Tibial artery (tissue), 4 donors: ENCODE results near the gene FAM241B.
A peak's percentile ranks its signal among the peaks of the same experiment; 100 is the strongest.

ENCODE experiments used
- DNase-seq, 2 donors: peaks; one replicate each; pipeline ENCODE4 v3.0.0-alpha.2; 2019
- H3K27ac ChIP-seq, 2 donors: fragments of 200-600 bp; sonication (generic) in 1 of 2; 1 replicate in 1 of 2; 2 replicates in 1 of 2; pipeline ENCODE4 v1.5.1; 2018 to 2019; ENCODE audit warnings: mild to moderate bottlenecking in 1 of 2
- H3K27me3 ChIP-seq, 2 donors: fragments of 200-600 bp; sonication (generic) in 1 of 2; one replicate each; pipeline versions ENCODE4 v1.5.1 to v1.6.0; 2016 to 2019
- H3K36me3 ChIP-seq, 3 donors: fragments of 200-600 bp; sonication (generic) in 2 of 3; one replicate each; pipeline ENCODE4 v1.5.1; 2016 to 2019; ENCODE audit warnings: mild to moderate bottlenecking in 2 of 3
- H3K4me1 ChIP-seq, 4 donors: fragments of 200-600 bp; sonication (generic) in 2 of 4; 1 replicate in 3 of 4; 2 replicates in 1 of 4; pipeline ENCODE4 v1.5.1; 2016 to 2019
- H3K4me3 ChIP-seq, 2 donors: fragments of 200-600 bp; sonication (generic) in 1 of 2; 1 replicate in 1 of 2; 2 replicates in 1 of 2; pipeline ENCODE4 v1.5.1; 2018 to 2019; ENCODE audit warnings: mild to moderate bottlenecking in 2 of 2
- H3K9me3 ChIP-seq, 3 donors: fragments of 200-600 bp; sonication (generic) in 1 of 3; one replicate each; pipeline ENCODE4 v1.5.1; 2016 to 2019
- CTCF ChIP-seq, 2 experiments: fragments of 200-600 bp in 1 of 2; fragments of 450-650 bp in 1 of 2; IDR thresholded peaks; one replicate each; pipeline ENCODE4 v1.5.1; 2017 to 2019; ENCODE audit warnings: antibody characterized with exemption in 2 of 2, mild to moderate bottlenecking in 1 of 2, moderate library complexity in 1 of 2
- intact Hi-C: fragments of 100-400 bp; cut with DNase I; formaldehyde crosslinking; loops from one replicate; pipeline ENCODE4 v1.15.0; 2023; ENCODE audit warnings: low total_unique reads

The FAM241B gene

GRCh38 chr10:69674786-69675185, 44.7 kb downstream of the FAM241B start:
- intact Hi-C loops = no loop called here
- no peaks in the 10 kb centered on the region for H3K9me3 ChIP-seq
- peaks cover 0 to 5% of the 10 kb centered on the region in 2 donors for H3K27me3 ChIP-seq
- no peak for DNase-seq
- no peaks in the 10 kb centered on the region for H3K36me3 ChIP-seq
- no peak overlapping the region for H3K4me3 ChIP-seq
- H3K27ac ChIP-seq = no peak overlapping the region
- TF ChIP-seq CTCF (IDR thresholded peaks at IDR 0.05) = no peak
- H3K4me1 ChIP-seq = no peaks in the 10 kb centered on the region

- no peak for TF ChIP-seq CTCF (IDR thresholded peaks at IDR 0.05)
- no peaks in the 10 kb centered on the region for H3K9me3 ChIP-seq
- H3K4me3 ChIP-seq = no peak overlapping the region
- intact Hi-C loops = no loop called here
- H3K36me3 ChIP-seq = no peaks in the 10 kb centered on the region
- no peak for DNase-seq
- H3K4me1 ChIP-seq = no peaks in the 10 kb centered on the region
- peaks cover 0 to 5% of the 10 kb centered on the region in 2 donors for H3K27me3 ChIP-seq
- no peak overlapping the region for H3K27ac ChIP-seq
Measured at GRCh38 chr10:69676301-69676700, 46.3 kb downstream of the FAM241B start.

- no peak for TF ChIP-seq CTCF (IDR thresholded peaks at IDR 0.05)
- peaks cover 0 to 5% of the 10 kb centered on the region in 2 donors for H3K27me3 ChIP-seq
- no peaks in the 10 kb centered on the region for H3K9me3 ChIP-seq
- no peak for DNase-seq
- H3K4me3 ChIP-seq = no peak overlapping the region
- H3K27ac ChIP-seq = no peak overlapping the region
- H3K4me1 ChIP-seq = no peaks in the 10 kb centered on the region
- intact Hi-C loops = no loop called here
- no peaks in the 10 kb centered on the region for H3K36me3 ChIP-seq
Measured at GRCh38 chr10:69677985-69678654, 48.1 kb downstream of the FAM241B start.

GRCh38 chr10:69679736-69680135, 49.7 kb downstream of the FAM241B start:
- no peaks in the 10 kb centered on the region for H3K9me3 ChIP-seq
- intact Hi-C loops = no loop called here
- H3K36me3 ChIP-seq = no peaks in the 10 kb centered on the region
- TF ChIP-seq CTCF (IDR thresholded peaks at IDR 0.05) = no peak
- H3K27ac ChIP-seq = no peak overlapping the region
- DNase-seq = peak in 1 of 2 donors; percentile 25
- H3K4me3 ChIP-seq = no peak overlapping the region
- peaks cover 0 to 5% of the 10 kb centered on the region in 2 donors for H3K27me3 ChIP-seq
- peaks cover 0 to 16% (median 8%) of the 10 kb centered on the region in 4 donors for H3K4me1 ChIP-seq

GRCh38 chr10:69680610-69681009, 50.6 kb downstream of the FAM241B start:
- intact Hi-C loops = no loop called here
- H3K36me3 ChIP-seq = no peaks in the 10 kb centered on the region
- TF ChIP-seq CTCF (IDR thresholded peaks at IDR 0.05) = no peak
- H3K9me3 ChIP-seq = no peaks in the 10 kb centered on the region
- peaks cover 0 to 24% (median 16%) of the 10 kb centered on the region in 4 donors for H3K4me1 ChIP-seq
- no peak for DNase-seq
- H3K4me3 ChIP-seq = no peak overlapping the region
- no peak overlapping the region for H3K27ac ChIP-seq
- H3K27me3 ChIP-seq = peaks cover 0 to 5% of the 10 kb centered on the region in 2 donors
